HG02678 (cell line): ENCODE measurements around the gene ASRGL1.

Experiments used
- ATAC-seq: cut with Tn5 transposase; IDR thresholded peaks from one replicate; pipeline ENCODE4 v1.9.1; 2021; ENCODE audit warnings: mild to moderate bottlenecking, moderate library complexity; ENCODE audit not compliant: unreplicated experiment

The ASRGL1 gene

DNA sequence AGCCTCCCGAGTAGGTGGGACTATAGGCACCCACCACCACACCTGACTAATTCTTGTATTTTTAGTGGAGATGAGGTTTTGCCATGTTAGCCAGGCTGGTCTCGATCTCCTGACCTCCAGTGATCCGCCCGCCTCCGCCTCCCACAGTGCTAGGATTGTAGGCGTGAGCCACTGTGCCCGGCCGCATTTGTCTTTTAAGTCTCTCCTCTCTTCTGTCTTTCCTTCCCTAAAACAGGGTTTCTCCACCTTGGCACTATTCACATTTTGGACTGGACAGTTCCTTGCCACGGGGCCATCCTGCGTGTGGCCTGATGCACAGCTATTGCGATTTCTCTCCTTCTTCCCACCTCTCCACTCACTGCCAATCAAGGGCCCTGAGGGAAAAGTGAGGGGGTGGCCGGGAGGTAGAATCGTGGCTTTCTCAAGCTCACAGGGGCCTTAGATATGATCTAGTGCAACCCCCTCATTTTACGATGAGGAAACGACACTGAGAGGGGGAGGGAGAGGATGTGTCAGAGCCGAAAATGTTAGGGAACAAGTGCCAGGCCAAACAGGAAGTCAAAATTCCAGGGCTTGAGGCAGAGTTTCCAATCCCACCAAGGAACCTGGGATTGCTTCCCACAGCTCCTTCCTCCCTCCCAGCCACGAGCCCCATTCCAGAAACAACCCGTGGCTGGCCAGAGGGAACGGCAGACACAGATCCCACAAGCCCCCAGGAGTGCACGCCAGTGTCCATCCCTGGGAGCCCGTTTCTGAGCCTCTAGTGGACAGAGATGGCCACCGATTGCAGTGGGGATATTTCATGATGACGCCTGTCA, 102.7 kb downstream of the ASRGL1 start:
- ATAC-seq, result no peak
